H9 (cell line): ENCODE data around the gene RTF2. TPM values are rescaled to one million over a fixed set of nuclear protein-coding genes. Genes with fewer than 3 reads are reported as not detected.

Source experiments
- DNase-seq: peaks from one replicate; pipeline ENCODE4 v3.0.0-alpha.2; 2017
- H2AFZ ChIP-seq: one replicate; pipeline ENCODE4 v1.6.1; 2013; ENCODE audit warnings: mild to moderate bottlenecking, low read length, control low read depth, moderate library complexity
- H2AK5ac ChIP-seq: 2 replicates; pipeline ENCODE4 v1.6.1; 2013; ENCODE audit warnings: low read length, control low read depth, mixed read lengths; ENCODE audit not compliant: insufficient read length
- H2BK120ac ChIP-seq: one replicate; pipeline ENCODE4 v1.6.1; 2013; ENCODE audit warnings: low read depth, mild to moderate bottlenecking, low read length, control low read depth, inconsistent platforms; ENCODE audit not compliant: poor library complexity, severe bottlenecking
- H2BK12ac ChIP-seq: 2 replicates; pipeline ENCODE4 v1.6.1; 2013; ENCODE audit warnings: low read length, control low read depth, mixed read lengths, low read depth; ENCODE audit not compliant: insufficient read length
- H2BK15ac ChIP-seq: 2 replicates; pipeline ENCODE4 v1.6.1; 2013; ENCODE audit warnings: low read depth, low read length, control low read depth
- H2BK20ac ChIP-seq: one replicate; pipeline ENCODE4 v1.6.1; 2013; ENCODE audit warnings: low read depth, mild to moderate bottlenecking, low read length, control low read depth, inconsistent platforms; ENCODE audit not compliant: poor library complexity, severe bottlenecking
- H2BK5ac ChIP-seq: 2 replicates; pipeline ENCODE4 v1.6.1; 2013; ENCODE audit warnings: low read length, control low read depth, mixed read lengths; ENCODE audit not compliant: insufficient read length
- H3K14ac ChIP-seq: 2 replicates; pipeline ENCODE4 v1.6.1; 2013; ENCODE audit warnings: low read length, control low read depth; ENCODE audit not compliant: insufficient read depth
- H3K18ac ChIP-seq: 2 replicates; pipeline ENCODE4 v1.6.1; 2013; ENCODE audit warnings: low read depth, mild to moderate bottlenecking, mixed read lengths, low read length, control low read depth; ENCODE audit not compliant: insufficient read length
- H3K23ac ChIP-seq: 2 replicates; pipeline ENCODE4 v1.6.1; 2013; ENCODE audit warnings: low read length, control low read depth, mixed read lengths, low read depth; ENCODE audit not compliant: insufficient read length
- H3K23me2 ChIP-seq: 2 replicates; pipeline ENCODE4 v1.6.1; 2013; ENCODE audit warnings: low read depth, mild to moderate bottlenecking, mixed read lengths, low read length, control low read depth; ENCODE audit not compliant: insufficient read length, poor library complexity, severe bottlenecking
- H3K27ac ChIP-seq: 2 replicates; pipeline ENCODE4 v1.5.1; 2013; ENCODE audit warnings: low read length, control low read depth, mixed read lengths, low read depth; ENCODE audit not compliant: insufficient read length
- H3K27me3 ChIP-seq: 2 replicates; pipeline ENCODE4 v1.6.1; 2013; ENCODE audit warnings: low read length, control low read depth, inconsistent platforms; ENCODE audit not compliant: insufficient read depth
- H3K4ac ChIP-seq: 2 replicates; pipeline ENCODE4 v1.6.1; 2013; ENCODE audit warnings: low read depth, mild to moderate bottlenecking, control low read depth, inconsistent platforms, low read length, moderate library complexity
- H3K4me1 ChIP-seq: 2 replicates; pipeline ENCODE4 v1.6.1; 2013; ENCODE audit warnings: low read length, control low read depth, inconsistent platforms; ENCODE audit not compliant: insufficient read depth
- H3K4me2 ChIP-seq: 2 replicates; pipeline ENCODE4 v1.6.1; 2013; ENCODE audit warnings: low read length, control low read depth, mixed read lengths; ENCODE audit not compliant: insufficient read length, insufficient read depth
- H3K56ac ChIP-seq: 2 replicates; pipeline ENCODE4 v1.6.1; 2013; ENCODE audit warnings: low read depth, mild to moderate bottlenecking, mixed read lengths, low read length, control low read depth; ENCODE audit not compliant: insufficient read length
- H3K79me1 ChIP-seq: 2 replicates; pipeline ENCODE4 v1.6.1; 2013; ENCODE audit warnings: low read depth, mild to moderate bottlenecking, moderate library complexity, low read length, control low read depth, inconsistent platforms; ENCODE audit not compliant: insufficient read depth, poor library complexity, severe bottlenecking
- H3K79me2 ChIP-seq: 2 replicates; pipeline ENCODE4 v1.6.1; 2013; ENCODE audit warnings: low read length, control low read depth, inconsistent platforms; ENCODE audit not compliant: insufficient read depth
- H3K9ac ChIP-seq: 2 replicates; pipeline ENCODE4 v1.6.1; 2013; ENCODE audit warnings: low read length, control low read depth, mixed read lengths; ENCODE audit not compliant: insufficient read length; ENCODE audit errors: extremely low read depth
- H3K9me3 ChIP-seq: one replicate; pipeline ENCODE4 v1.6.1; 2013; ENCODE audit warnings: low read depth, low read length, inconsistent platforms; ENCODE audit not compliant: control insufficient read depth
- H3T11ph ChIP-seq: one replicate; pipeline ENCODE4 v1.6.1; 2013; ENCODE audit warnings: mild to moderate bottlenecking, low read length, control low read depth, inconsistent platforms
- H4K20me1 ChIP-seq: one replicate; pipeline ENCODE4 v1.6.1; 2013; ENCODE audit not compliant: control insufficient read depth, insufficient read length, insufficient read depth
- H4K5ac ChIP-seq: 2 replicates; pipeline ENCODE4 v1.6.1; 2013; ENCODE audit warnings: low read depth, mild to moderate bottlenecking, mixed read lengths, low read length, control low read depth; ENCODE audit not compliant: insufficient read length
- H4K8ac ChIP-seq: replicated peaks from 2 replicates; pipeline ENCODE4 v1.6.1; 2013; ENCODE audit warnings: low read length, control low read depth, mixed read lengths, low read depth; ENCODE audit not compliant: insufficient read length
- H4K91ac ChIP-seq: 2 replicates; pipeline ENCODE4 v1.6.1; 2013; ENCODE audit warnings: low read depth, mild to moderate bottlenecking, moderate library complexity, mixed read lengths, low read length, control low read depth; ENCODE audit not compliant: insufficient read length
- H3K27ac Mint-ChIP-seq, 3 experiments: 2 replicates in 2 of 3; 3 replicates in 1 of 3; pipeline ENCODE4 v1.8.0; 2020 to 2021; ENCODE audit warnings: mixed read lengths in 3 of 3, mild to moderate bottlenecking in 1 of 3, moderate library complexity in 1 of 3
- H3K27me3 Mint-ChIP-seq: 2 replicates; pipeline ENCODE4 v1.8.0; 2021; ENCODE audit warnings: low read depth, mild to moderate bottlenecking, moderate library complexity, mixed read lengths
- H3K36me3 Mint-ChIP-seq, 3 experiments: 2 replicates in 2 of 3; 3 replicates in 1 of 3; pipeline ENCODE4 v1.8.0; 2020 to 2021; ENCODE audit warnings: low read depth in 3 of 3, mixed read lengths in 3 of 3; ENCODE audit not compliant: insufficient read depth in 1 of 3
- H3K4me1 Mint-ChIP-seq, 2 experiments: 2 replicates each; pipeline ENCODE4 v1.8.0; 2020; ENCODE audit warnings: mixed read lengths in 2 of 2
- H3K4me3 Mint-ChIP-seq, 2 experiments: 2 replicates in 1 of 2; 3 replicates in 1 of 2; pipeline ENCODE4 v1.8.0; 2020 to 2021; ENCODE audit warnings: mild to moderate bottlenecking in 2 of 2, mixed read lengths in 2 of 2, moderate library complexity in 1 of 2
- H3K9me3 Mint-ChIP-seq, 2 experiments: 2 replicates in 1 of 2; 3 replicates in 1 of 2; pipeline ENCODE4 v1.8.0; 2020; ENCODE audit warnings: mild to moderate bottlenecking in 2 of 2, mixed read lengths in 2 of 2, moderate library complexity in 1 of 2
- CTCF ChIP-seq: fragments of 200-600 bp; sonication (generic); conservative IDR thresholded peaks from 3 replicates; pipeline ENCODE4 v1.8.0; 2021; ENCODE audit warnings: antibody characterized with exemption, mild to moderate bottlenecking
- WGBS: extraction: QIAGEN DNeasy Blood & Tissue Kit; methylation state at CpG from one replicate; pipeline ENCODE4 v1.1.7; 2013; ENCODE audit warnings: missing lambda C conversion rate, low lambda C conversion rate, mixed read lengths; ENCODE audit not compliant: insufficient read length; ENCODE audit errors: extremely low coverage; 5-methylcytosine and 5-hydroxymethylcytosine counted together
- total RNA-seq: library from RNA; stranded (reverse); gene quantifications from 2 replicates; pipeline ENCODE4 v1.2.1, GENCODE V29; 2021

RTF2 gene
- total RNA-seq, 1 experiment from 2014 or later = 62.6 TPM

- Histone ChIP-seq H2AK5ac (no peak overlapping the region), H3K9ac (no peak overlapping the region), H4K91ac (no peak overlapping the region), H4K5ac (no peak overlapping the region), H2BK5ac (no peak overlapping the region), H2BK12ac (no peak overlapping the region), H3K79me2 (no peaks in the 10 kb centered on the region), H3K23ac (no peak overlapping the region), H3K56ac (no peak overlapping the region), H3K9me3 (no peaks in the 10 kb centered on the region), H2BK20ac (no peak overlapping the region), H3K23me2 (no peaks in the 10 kb centered on the region), H3K18ac (no peak overlapping the region), H3T11ph (no peak overlapping the region), H3K4me2 (no peak overlapping the region), H2BK120ac (no peak overlapping the region), H3K27me3 (no peaks in the 10 kb centered on the region), H4K20me1 (no peaks in the 10 kb centered on the region), H4K8ac (no peak overlapping the region), H3K4ac (no peak overlapping the region), H2BK15ac (no peak overlapping the region), H3K14ac (no peak overlapping the region), H3K4me1 (no peaks in the 10 kb centered on the region), H3K27ac (no peak overlapping the region), H2AFZ (no peak overlapping the region), H3K79me1 (no peaks in the 10 kb centered on the region)
- H3K27ac Mint-ChIP-seq = no peak overlapping the region; a peak in 1 of 7 replicates
- no peaks in the 10 kb centered on the region for H3K9me3 Mint-ChIP-seq
- WGBS = no CpG with 5 or more reads among the region's 22 CpGs
- no peak for TF ChIP-seq CTCF
- DNase-seq = no peak
- no peaks in the 10 kb centered on the region for H3K4me1 Mint-ChIP-seq
- H3K27me3 Mint-ChIP-seq = peaks cover 20% of the 10 kb centered on the region
- no peak overlapping the region for H3K4me3 Mint-ChIP-seq
- H3K36me3 Mint-ChIP-seq = no peaks in the 10 kb centered on the region
Observed at GRCh38 chr20:56458206-56458821, 10.1 kb upstream of the RTF2 start.
